ENCODE results near the gene TET1.
"Not testable (repeated sequence)": the region's sequence is repeated elsewhere in the genome, so short reads cannot be mapped to it uniquely, and the experiment has no call there.

Gene TET1

DNA sequence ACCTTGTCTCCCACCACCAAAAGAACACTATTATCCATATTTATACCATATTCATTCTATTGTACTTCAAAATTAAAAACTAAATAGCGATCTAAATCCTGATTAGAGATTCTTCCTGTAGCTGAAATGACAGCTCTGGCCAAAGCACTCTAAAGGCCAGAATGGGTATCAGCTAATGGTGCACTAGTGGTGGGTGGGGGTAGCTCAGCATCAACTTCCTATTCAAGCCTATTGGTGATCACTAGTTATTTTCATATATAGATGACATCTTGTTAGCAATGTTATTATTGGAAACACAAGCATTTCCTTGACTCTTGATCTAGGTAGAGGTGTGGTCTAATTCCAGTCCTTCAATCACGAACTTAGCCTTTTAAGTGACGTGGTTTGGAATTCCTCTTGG, 43.6 kb downstream of the TET1 start:
- Histone ChIP-seq H3K27me3 (ENCODE audit: low read length) (no peaks in the 10 kb centered on the region), H3K79me2 (ENCODE audit: insufficient read depth, low read length) (no peaks in the 10 kb centered on the region), H3F3A (ENCODE audit: insufficient read depth) (no peaks in the 10 kb centered on the region), H3K9ac (ENCODE audit: low read length) (no peak overlapping the region), H2AFZ (ENCODE audit: low read depth, low read length, severe bottlenecking) (no peak overlapping the region), H4K20me1 (ENCODE audit: low read depth, low read length) (no peaks in the 10 kb centered on the region), H3K27ac (ENCODE audit: low read depth, low read length) (no peak overlapping the region), H3K9me2 (replicated peaks; ENCODE audit: insufficient read depth, low read length) (no peaks in the 10 kb centered on the region), H3K4me2 (ENCODE audit: low read depth, low read length, poor library complexity, severe bottlenecking) (no peak overlapping the region), H3K9me3 (ENCODE audit: insufficient read depth, low read length) (no peaks in the 10 kb centered on the region), H3K36me3 (ENCODE audit: low read length) (no peaks in the 10 kb centered on the region), H3K4me3 (ENCODE audit: insufficient read depth, low read length, poor library complexity, severe bottlenecking) (no peak overlapping the region)
- no peak for TF ChIP-seq EZH2phosphoT487 (conservative IDR thresholded peaks at IDR 0.05; ENCODE audit: low read length)
- TF ChIP-seq, protein P1, sequence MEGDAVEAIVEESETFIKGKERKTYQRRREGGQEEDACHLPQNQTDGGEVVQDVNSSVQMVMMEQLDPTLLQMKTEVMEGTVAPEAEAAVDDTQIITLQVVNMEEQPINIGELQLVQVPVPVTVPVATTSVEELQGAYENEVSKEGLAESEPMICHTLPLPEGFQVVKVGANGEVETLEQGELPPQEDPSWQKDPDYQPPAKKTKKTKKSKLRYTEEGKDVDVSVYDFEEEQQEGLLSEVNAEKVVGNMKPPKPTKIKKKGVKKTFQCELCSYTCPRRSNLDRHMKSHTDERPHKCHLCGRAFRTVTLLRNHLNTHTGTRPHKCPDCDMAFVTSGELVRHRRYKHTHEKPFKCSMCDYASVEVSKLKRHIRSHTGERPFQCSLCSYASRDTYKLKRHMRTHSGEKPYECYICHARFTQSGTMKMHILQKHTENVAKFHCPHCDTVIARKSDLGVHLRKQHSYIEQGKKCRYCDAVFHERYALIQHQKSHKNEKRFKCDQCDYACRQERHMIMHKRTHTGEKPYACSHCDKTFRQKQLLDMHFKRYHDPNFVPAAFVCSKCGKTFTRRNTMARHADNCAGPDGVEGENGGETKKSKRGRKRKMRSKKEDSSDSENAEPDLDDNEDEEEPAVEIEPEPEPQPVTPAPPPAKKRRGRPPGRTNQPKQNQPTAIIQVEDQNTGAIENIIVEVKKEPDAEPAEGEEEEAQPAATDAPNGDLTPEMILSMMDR (IDR thresholded peaks at IDR 0.05; ENCODE audit: insufficient read depth, low read length, poor library complexity, severe bottlenecking), result no peak

GRCh38 chr10:68604441-68604840, 44.3 kb downstream of the TET1 start:
- H3K9me3 ChIP-seq (ENCODE audit: insufficient read depth, low read length), result no peaks in the 10 kb centered on the region
- H3K79me2 ChIP-seq (ENCODE audit: insufficient read depth, low read length), result no peaks in the 10 kb centered on the region
- H3K27ac ChIP-seq (ENCODE audit: low read depth, low read length), result no peak overlapping the region
- H3K4me2 ChIP-seq (ENCODE audit: low read depth, low read length, poor library complexity, severe bottlenecking), result no peak overlapping the region
- H3K27me3 ChIP-seq (ENCODE audit: low read length), result no peaks in the 10 kb centered on the region
- H3K4me3 ChIP-seq (ENCODE audit: insufficient read depth, low read length, poor library complexity, severe bottlenecking), result no peak overlapping the region
- TF ChIP-seq EZH2phosphoT487 (conservative IDR thresholded peaks at IDR 0.05; ENCODE audit: low read length), result no peak
- TF ChIP-seq, protein P1 (IDR thresholded peaks at IDR 0.05; ENCODE audit: insufficient read depth, low read length, poor library complexity, severe bottlenecking), result no peak
- no peaks in the 10 kb centered on the region for H3F3A ChIP-seq (ENCODE audit: insufficient read depth)
- H3K9ac ChIP-seq (ENCODE audit: low read length), result no peak overlapping the region
- H3K36me3 ChIP-seq (ENCODE audit: low read length), result no peaks in the 10 kb centered on the region
- H2AFZ ChIP-seq (ENCODE audit: low read depth, low read length, severe bottlenecking), result no peak overlapping the region
- H3K9me2 ChIP-seq (replicated peaks; ENCODE audit: insufficient read depth, low read length), result no peaks in the 10 kb centered on the region
- H4K20me1 ChIP-seq (ENCODE audit: low read depth, low read length), result no peaks in the 10 kb centered on the region

DNA sequence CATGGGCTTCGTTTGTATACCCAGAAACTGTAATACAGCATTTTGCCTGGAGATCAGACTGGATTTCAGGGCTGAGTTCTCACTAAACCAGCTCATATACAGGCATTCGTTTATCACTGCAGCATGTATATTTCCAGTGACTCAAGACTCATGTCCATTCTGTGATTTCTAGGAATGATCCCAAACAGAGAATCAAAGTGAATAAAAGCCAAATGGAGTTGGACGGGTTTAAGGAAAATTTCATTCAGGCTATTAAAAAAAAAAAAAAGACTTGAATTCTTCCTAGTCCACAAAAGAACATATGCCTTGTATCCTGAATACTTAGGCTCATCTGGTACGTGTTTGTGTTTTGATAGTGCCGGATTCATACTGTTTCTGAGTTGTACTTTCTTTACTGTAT, 46.8 kb downstream of the TET1 start:
- no peaks in the 10 kb centered on the region for H3K79me2 ChIP-seq (ENCODE audit: insufficient read depth, low read length)
- H2AFZ ChIP-seq (ENCODE audit: low read depth, low read length, severe bottlenecking), result no peak overlapping the region

GRCh38 chr10:68610023-68610422, 49.9 kb downstream of the TET1 start:
- not testable (repeated sequence) for H3K79me2 ChIP-seq (ENCODE audit: insufficient read depth, low read length); H2AFZ ChIP-seq (ENCODE audit: low read depth, low read length, severe bottlenecking); H3K36me3 ChIP-seq (ENCODE audit: low read length); H3F3A ChIP-seq (ENCODE audit: insufficient read depth); H3K4me2 ChIP-seq (ENCODE audit: low read depth, low read length, poor library complexity, severe bottlenecking); H3K27me3 ChIP-seq (ENCODE audit: low read length); H3K9me3 ChIP-seq (ENCODE audit: insufficient read depth, low read length); H3K9ac ChIP-seq (ENCODE audit: low read length); H3K9me2 ChIP-seq (replicated peaks; ENCODE audit: insufficient read depth, low read length); H3K4me3 ChIP-seq (ENCODE audit: insufficient read depth, low read length, poor library complexity, severe bottlenecking); H4K20me1 ChIP-seq (ENCODE audit: low read depth, low read length); H3K27ac ChIP-seq (ENCODE audit: low read depth, low read length)

More for the DNA sequence above, 46.8 kb downstream of the TET1 start:
- H3K9me3 ChIP-seq (ENCODE audit: insufficient read depth, low read length), result no peaks in the 10 kb centered on the region
- H3K27ac ChIP-seq (ENCODE audit: low read depth, low read length), result no peak overlapping the region
- TF ChIP-seq, protein P1 (IDR thresholded peaks at IDR 0.05; ENCODE audit: insufficient read depth, low read length, poor library complexity, severe bottlenecking), result no peak
- no peak for TF ChIP-seq EZH2phosphoT487 (conservative IDR thresholded peaks at IDR 0.05; ENCODE audit: low read length)
- no peaks in the 10 kb centered on the region for H3K36me3 ChIP-seq (ENCODE audit: low read length)
- no peaks in the 10 kb centered on the region for H3K9me2 ChIP-seq (replicated peaks; ENCODE audit: insufficient read depth, low read length)
- no peaks in the 10 kb centered on the region for H3F3A ChIP-seq (ENCODE audit: insufficient read depth)
- no peak overlapping the region for H3K9ac ChIP-seq (ENCODE audit: low read length)
- no peak overlapping the region for H3K4me2 ChIP-seq (ENCODE audit: low read depth, low read length, poor library complexity, severe bottlenecking)
- no peaks in the 10 kb centered on the region for H4K20me1 ChIP-seq (ENCODE audit: low read depth, low read length)
- no peak overlapping the region for H3K4me3 ChIP-seq (ENCODE audit: insufficient read depth, low read length, poor library complexity, severe bottlenecking)
- H3K27me3 ChIP-seq (ENCODE audit: low read length), result no peaks in the 10 kb centered on the region
